Smooth muscle cell of the coronary artery (primary cell): ENCODE data around the gene USP27X. TPM values are rescaled to one million over a fixed set of nuclear protein-coding genes. Genes with fewer than 3 reads are reported as not detected.

Experiments used
- total RNA-seq: library from RNA; depleted of rRNA; stranded (reverse); fragments of >200 nt; gene quantifications from 2 replicates; pipeline ENCODE4 v1.2.3, GENCODE V29; 2014; ENCODE audit warnings: low replicate concordance

Gene USP27X
- total RNA-seq: 2.9 and 3.9 TPM in 2 replicates

GRCh38 chrX:49878834-49879655 is at the start of gene USP27X:
TSS of gene USP27X (plus strand) at chrX:49879484. CDS start at chrX:49880308, 824 bp downstream.

GRCh38 chrX:49922291-49923241 is 43.3 kb downstream of the USP27X start, which contains the start of gene CLCN5:
TSS of gene CLCN5 (plus strand) at chrX:49922596. CDS start at chrX:49925299, 2,703 bp downstream.

Other genes with a start within 250 kb of the USP27X start
- not detected in 2 replicates for gene PAGE1, start 183.5 kb upstream of the USP27X start, total RNA-seq
- not detected in 2 replicates for gene PAGE4, start 50.2 kb upstream of the USP27X start, total RNA-seq
- 6.0 and 10.8 TPM in 2 replicates for gene CLCN5, start 43.1 kb downstream of the USP27X start, total RNA-seq